Activated CD8-positive, alpha-beta T cell treated with anti-CD3 and anti-CD28 coated beads, Interleukin-2, amount 10 ng/mL, durations not matched to agents 7 days and 5 days (primary cell): ENCODE data around the gene UNC5C. TPM values are rescaled to one million over a fixed set of nuclear protein-coding genes. Genes with fewer than 3 reads are reported as not detected.

ENCODE experiments used
- ATAC-seq: fragments of 150-1000 bp; cut with Tn5 transposase; one replicate; pipeline ENCODE4 v1.10.0; 2021; ENCODE audit warnings: moderate library complexity
- CTCF ChIA-PET: fragments of 350-600 bp; sonication (Branson Sonifier 250); formaldehyde crosslinking; loops from one replicate; lab custom pipeline; 2021; ENCODE audit warnings: antibody characterized with exemption; lab: Charles Lee
- POLR2A ChIA-PET: fragments of 350-600 bp; sonication (Branson Sonifier 250); formaldehyde crosslinking; loops from one replicate; lab custom pipeline; 2021; ENCODE audit warnings: antibody characterized with exemption; lab: Charles Lee
- DNase-seq: peaks from one replicate; pipeline ENCODE4 v3.0.0-alpha.2; 2020
- H3K27ac Mint-ChIP-seq: one replicate; pipeline ENCODE4 v1.8.0; 2021; ENCODE audit warnings: mild to moderate bottlenecking, mixed read lengths
- H3K27me3 Mint-ChIP-seq: one replicate; pipeline ENCODE4 v1.8.0; 2021; ENCODE audit warnings: low read depth, mixed read lengths
- H3K36me3 Mint-ChIP-seq: one replicate; pipeline ENCODE4 v1.8.0; 2021; ENCODE audit warnings: low read depth, mixed read lengths
- H3K4me1 Mint-ChIP-seq: one replicate; pipeline ENCODE4 v1.8.0; 2021; ENCODE audit warnings: low read depth, mixed read lengths
- H3K4me3 Mint-ChIP-seq: one replicate; pipeline ENCODE4 v1.8.0; 2021; ENCODE audit warnings: mild to moderate bottlenecking, mixed read lengths
- H3K9me3 Mint-ChIP-seq: one replicate; pipeline ENCODE4 v1.8.0; 2022; ENCODE audit warnings: mixed read lengths; ENCODE audit not compliant: insufficient read depth
- total RNA-seq, 2 experiments: library from RNA; stranded (reverse); gene quantifications; one replicate each; pipeline ENCODE4 v1.2.3, GENCODE V29; 2021

UNC5C gene
- total RNA-seq, 2 experiments from 2014 or later, result not detected

- no peak for ATAC-seq
- Mint-ChIP-seq H3K4me3 (no peak overlapping the region), H3K9me3 (no peaks in the 10 kb centered on the region), H3K4me1 (no peaks in the 10 kb centered on the region), H3K27me3 (peaks cover 14% of the 10 kb centered on the region), H3K36me3 (no peaks in the 10 kb centered on the region), H3K27ac (no peak overlapping the region)
- POLR2A ChIA-PET, result no interaction called here
- no peak for DNase-seq
- CTCF ChIA-PET, result no interaction called here
Observed at GRCh38 chr4:95541889-95542607, 6.7 kb downstream of the UNC5C start.

DNA sequence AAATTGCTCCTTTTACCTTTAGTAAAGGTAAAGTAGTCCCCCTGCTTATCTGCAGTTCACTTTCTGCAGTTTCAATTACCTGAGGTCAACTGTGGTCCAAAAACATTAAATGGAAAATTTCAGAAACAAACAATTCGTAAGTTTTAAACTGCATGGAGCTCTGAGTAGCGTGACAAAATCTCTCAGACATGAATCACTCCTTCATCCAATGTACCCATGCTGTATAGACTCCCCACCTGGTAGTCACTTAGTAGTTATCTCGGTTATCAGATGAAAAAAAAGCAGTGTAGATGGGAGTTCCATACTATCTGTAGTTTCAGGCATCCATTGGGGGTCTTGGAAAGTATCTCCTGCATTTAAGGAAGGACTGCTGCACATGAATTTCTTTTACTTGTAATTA is 7.7 kb downstream of the UNC5C start:
- ATAC-seq, result no peak
- no peak overlapping the region for H3K4me3 Mint-ChIP-seq
- ChIA-PET POLR2A (no interaction called here), CTCF (no interaction called here)
- no peaks in the 10 kb centered on the region for H3K36me3 Mint-ChIP-seq
- no peaks in the 10 kb centered on the region for H3K9me3 Mint-ChIP-seq
- no peak for DNase-seq
- peaks cover 5% of the 10 kb centered on the region for H3K27me3 Mint-ChIP-seq
- H3K4me1 Mint-ChIP-seq, result no peaks in the 10 kb centered on the region
- no peak overlapping the region for H3K27ac Mint-ChIP-seq

GRCh38 chr4:95540227-95540626 is 8.5 kb downstream of the UNC5C start:
- no peaks in the 10 kb centered on the region for H3K36me3 Mint-ChIP-seq
- no peak overlapping the region for H3K27ac Mint-ChIP-seq
- H3K27me3 Mint-ChIP-seq, result peaks cover 2% of the 10 kb centered on the region
- ChIA-PET CTCF (no interaction called here), POLR2A (no interaction called here)
- no peaks in the 10 kb centered on the region for H3K4me1 Mint-ChIP-seq
- DNase-seq (no peak), ATAC-seq (no peak)
- H3K4me3 Mint-ChIP-seq, result no peak overlapping the region
- no peaks in the 10 kb centered on the region for H3K9me3 Mint-ChIP-seq

- H3K27ac Mint-ChIP-seq, result no peak overlapping the region
- no peaks in the 10 kb centered on the region for H3K27me3 Mint-ChIP-seq
- DNase-seq, result no peak
- no peaks in the 10 kb centered on the region for H3K36me3 Mint-ChIP-seq
- H3K4me1 Mint-ChIP-seq, result no peaks in the 10 kb centered on the region
- ATAC-seq, result no peak
- H3K4me3 Mint-ChIP-seq, result no peak overlapping the region
- H3K9me3 Mint-ChIP-seq, result no peaks in the 10 kb centered on the region
- ChIA-PET POLR2A (no interaction called here), CTCF (no interaction called here)
Observed at GRCh38 chr4:95539106-95539505, 9.7 kb downstream of the UNC5C start.

DNA sequence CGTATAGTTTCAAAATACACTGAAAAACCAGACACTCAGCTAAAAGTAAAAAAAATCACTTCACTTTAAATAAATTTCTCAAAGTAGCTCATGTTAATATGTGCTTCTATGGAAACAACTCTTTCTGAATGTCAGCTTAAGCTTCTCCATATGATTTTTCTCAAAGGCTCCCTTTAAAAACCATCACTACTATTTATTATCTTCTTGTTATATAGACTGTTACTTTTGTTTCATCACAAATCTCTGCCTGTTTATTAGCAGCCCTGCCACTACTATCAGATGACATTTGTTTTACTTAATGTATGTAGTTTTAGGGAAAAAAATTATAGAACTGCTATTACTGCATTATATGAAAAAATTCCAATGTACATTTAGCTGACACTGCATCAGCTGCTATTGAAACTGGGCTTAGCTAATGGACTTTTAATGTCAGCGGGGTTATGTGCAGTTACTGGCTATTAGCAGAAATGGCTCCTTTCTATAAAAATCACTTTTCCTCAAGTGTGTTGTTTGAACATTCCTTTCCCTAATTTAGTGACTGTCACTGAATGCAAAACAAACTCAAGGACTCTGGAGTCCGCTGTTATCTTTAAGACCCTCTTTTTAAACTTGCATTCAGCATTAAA is 10.8 kb downstream of the UNC5C start:
- H3K4me3 Mint-ChIP-seq, result no peak overlapping the region
- H3K9me3 Mint-ChIP-seq, result no peaks in the 10 kb centered on the region
- ChIA-PET CTCF (no interaction called here), POLR2A (no interaction called here)
- H3K36me3 Mint-ChIP-seq, result no peaks in the 10 kb centered on the region
- no peak overlapping the region for H3K27ac Mint-ChIP-seq
- ATAC-seq (no peak), DNase-seq (no peak)
- no peaks in the 10 kb centered on the region for H3K4me1 Mint-ChIP-seq
- no peaks in the 10 kb centered on the region for H3K27me3 Mint-ChIP-seq

DNA sequence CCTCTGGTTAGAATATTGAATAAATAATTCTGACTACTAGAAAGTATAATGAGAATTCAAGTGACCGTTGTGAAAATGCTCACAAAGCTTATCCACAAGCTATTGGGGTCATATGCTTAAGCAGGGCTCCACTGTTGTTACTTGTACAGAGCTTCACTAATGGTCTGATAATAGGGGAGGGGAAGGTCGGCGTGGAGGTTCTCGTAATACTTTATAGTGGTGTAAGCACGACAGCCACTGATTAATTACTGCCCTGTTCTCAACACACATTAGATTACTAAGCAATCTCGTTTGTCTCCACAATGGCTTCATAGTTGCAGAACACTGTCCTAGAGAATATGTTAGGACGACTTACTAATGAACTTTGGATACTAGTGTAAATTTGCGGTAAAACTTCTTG is 11.6 kb downstream of the UNC5C start:
- CTCF ChIA-PET, result no interaction called here
- Mint-ChIP-seq H3K4me3 (no peak overlapping the region), H3K4me1 (no peaks in the 10 kb centered on the region), H3K9me3 (no peaks in the 10 kb centered on the region), H3K27ac (no peak overlapping the region), H3K36me3 (no peaks in the 10 kb centered on the region), H3K27me3 (no peaks in the 10 kb centered on the region)
- ATAC-seq, result no peak
- DNase-seq, result no peak
- POLR2A ChIA-PET, result no interaction called here

DNA sequence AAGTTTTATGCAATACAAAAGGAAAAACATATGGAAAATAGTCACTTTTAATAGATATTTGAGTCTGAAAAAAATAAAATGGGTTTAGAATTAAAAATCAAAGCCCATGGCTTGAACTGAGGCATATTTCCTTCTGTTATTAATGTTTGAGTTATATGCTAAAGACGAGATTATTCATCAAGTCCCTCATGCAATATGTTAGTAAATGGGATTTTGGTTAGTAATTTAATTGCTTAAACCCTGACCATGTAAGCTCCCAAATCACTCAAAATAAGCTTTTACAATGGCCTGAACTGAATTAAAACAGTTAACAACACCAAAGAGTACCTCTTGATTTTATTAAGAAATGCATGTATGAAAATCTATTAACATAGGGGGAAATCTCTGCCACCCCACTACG is 12.1 kb downstream of the UNC5C start:
- ChIA-PET POLR2A (no interaction called here), CTCF (no interaction called here)
- DNase-seq, result no peak
- Mint-ChIP-seq H3K27me3 (no peaks in the 10 kb centered on the region), H3K4me1 (no peaks in the 10 kb centered on the region), H3K36me3 (no peaks in the 10 kb centered on the region), H3K27ac (no peak overlapping the region), H3K9me3 (no peaks in the 10 kb centered on the region), H3K4me3 (no peak overlapping the region)
- no peak for ATAC-seq

- H3K4me3 Mint-ChIP-seq, result no peak overlapping the region
- CTCF ChIA-PET, result no interaction called here
- H3K27ac Mint-ChIP-seq, result no peak overlapping the region
- no peaks in the 10 kb centered on the region for H3K4me1 Mint-ChIP-seq
- H3K9me3 Mint-ChIP-seq, result no peaks in the 10 kb centered on the region
- H3K27me3 Mint-ChIP-seq, result no peaks in the 10 kb centered on the region
- ATAC-seq (no peak), DNase-seq (no peak)
- no peaks in the 10 kb centered on the region for H3K36me3 Mint-ChIP-seq
- POLR2A ChIA-PET, result no interaction called here
Observed at GRCh38 chr4:95535180-95535579, 13.6 kb downstream of the UNC5C start.

- CTCF ChIA-PET, result no interaction called here
- Mint-ChIP-seq H3K4me1 (no peaks in the 10 kb centered on the region), H3K27ac (no peak overlapping the region), H3K9me3 (no peaks in the 10 kb centered on the region), H3K36me3 (no peaks in the 10 kb centered on the region), H3K27me3 (no peaks in the 10 kb centered on the region), H3K4me3 (no peak overlapping the region)
- ATAC-seq (no peak), DNase-seq (no peak)
- POLR2A ChIA-PET, result no interaction called here
Observed at GRCh38 chr4:95534032-95534431, 14.7 kb downstream of the UNC5C start.

- H3K27ac Mint-ChIP-seq, result no peak overlapping the region
- POLR2A ChIA-PET, result no interaction called here
- CTCF ChIA-PET, result no interaction called here
- DNase-seq (no peak), ATAC-seq (no peak)
- H3K4me3 Mint-ChIP-seq, result no peak overlapping the region
- H3K4me1 Mint-ChIP-seq, result no peaks in the 10 kb centered on the region
- no peaks in the 10 kb centered on the region for H3K36me3 Mint-ChIP-seq
- H3K9me3 Mint-ChIP-seq, result no peaks in the 10 kb centered on the region
- no peaks in the 10 kb centered on the region for H3K27me3 Mint-ChIP-seq
Observed at GRCh38 chr4:95533254-95533653, 15.5 kb downstream of the UNC5C start.

- no peaks in the 10 kb centered on the region for H3K4me1 Mint-ChIP-seq
Observed at GRCh38 chr4:95532305-95532704, 16.5 kb downstream of the UNC5C start.

GRCh38 chr4:95531141-95531540 is 17.6 kb downstream of the UNC5C start:
- no peaks in the 10 kb centered on the region for H3K4me1 Mint-ChIP-seq
- CTCF ChIA-PET, result no interaction called here
- POLR2A ChIA-PET, result no interaction called here
- no peaks in the 10 kb centered on the region for H3K36me3 Mint-ChIP-seq
- H3K27ac Mint-ChIP-seq, result no peak overlapping the region
- no peak for ATAC-seq
- no peaks in the 10 kb centered on the region for H3K9me3 Mint-ChIP-seq
- no peaks in the 10 kb centered on the region for H3K27me3 Mint-ChIP-seq
- H3K4me3 Mint-ChIP-seq, result no peak overlapping the region
- no peak for DNase-seq

More at GRCh38 chr4:95532305-95532704, 16.5 kb downstream of the UNC5C start:
- CTCF ChIA-PET, result no interaction called here
- Mint-ChIP-seq H3K27ac (no peak overlapping the region), H3K9me3 (no peaks in the 10 kb centered on the region), H3K27me3 (no peaks in the 10 kb centered on the region), H3K4me3 (no peak overlapping the region), H3K36me3 (no peaks in the 10 kb centered on the region)
- POLR2A ChIA-PET, result no interaction called here
- DNase-seq (no peak), ATAC-seq (no peak)
